ENCODE data around the gene DAND5.

The DAND5 gene

GRCh38 chr19:13022859-13023636, 53.7 kb downstream of the DAND5 start:
- DNase-seq (ENCODE audit: low read depth): peak; percentile 93
- no peak for TF ChIP-seq CTCF (conservative IDR thresholded peaks at IDR 0.05; ENCODE audit: low read depth, low read length)
- H3K4me3 ChIP-seq (ENCODE audit: low read depth, low read length): peak overlapping the region; percentile 58

- no peak for TF ChIP-seq CTCF (conservative IDR thresholded peaks at IDR 0.05; ENCODE audit: low read depth, low read length)
- H3K4me3 ChIP-seq (ENCODE audit: low read depth, low read length): peak overlapping the region; percentile 58
- no peak for DNase-seq (ENCODE audit: low read depth)
These were observed 54.3 kb downstream of the DAND5 start for GRCh38 chr19:13023656-13024055.

All from choroid plexus epithelial cell (primary cell).